WTC11 (cell line): ENCODE results near the gene CLN3. TPM values are rescaled to one million over a fixed set of nuclear protein-coding genes. Genes with fewer than 3 reads are reported as not detected.

Source experiments
- ATAC-seq: fragments of 200-7000 bp; cut with Tn5 transposase; 2 replicates; pipeline ENCODE4 v1.10.0; 2021; ENCODE audit warnings: mild to moderate bottlenecking, moderate library complexity
- CTCF ChIA-PET: fragments of 300-600 bp; sonication (Branson Sonifier 250); formaldehyde crosslinking; loops from one replicate; lab custom pipeline; 2021; ENCODE audit warnings: antibody characterized with exemption; lab: Charles Lee
- POLR2A ChIA-PET: fragments of 350-600 bp; sonication (Branson Sonifier 250); formaldehyde crosslinking; loops from one replicate; lab custom pipeline; 2021; ENCODE audit warnings: antibody characterized with exemption; lab: Charles Lee
- DNase-seq: peaks from one replicate; pipeline ENCODE4 v3.0.0; 2021; ENCODE audit warnings: low spot score
- H3K27ac Mint-ChIP-seq: 2 replicates; pipeline ENCODE4 v1.8.0; 2021; ENCODE audit warnings: mixed read lengths
- H3K27me3 Mint-ChIP-seq: 2 replicates; pipeline ENCODE4 v1.8.0; 2021; ENCODE audit warnings: low read depth, mild to moderate bottlenecking, moderate library complexity, mixed read lengths
- H3K36me3 Mint-ChIP-seq: 2 replicates; pipeline ENCODE4 v1.8.0; 2021; ENCODE audit warnings: mixed read lengths
- H3K4me1 Mint-ChIP-seq: 2 replicates; pipeline ENCODE4 v1.8.0; 2022; ENCODE audit warnings: mixed read lengths
- H3K4me3 Mint-ChIP-seq: 2 replicates; pipeline ENCODE4 v1.8.0; 2021; ENCODE audit warnings: mild to moderate bottlenecking, moderate library complexity, mixed read lengths
- H3K9me3 Mint-ChIP-seq: 2 replicates; pipeline ENCODE4 v1.8.0; 2021; ENCODE audit warnings: mixed read lengths
- CBFB ChIP-seq: sonication (generic); formaldehyde crosslinking; IDR thresholded peaks from 2 replicates; pipeline ENCODE4 v1.8.1; 2022; ENCODE audit warnings: mild to moderate bottlenecking, low read depth, missing genetic modification reagents
- CREB1 ChIP-seq: sonication (generic); formaldehyde crosslinking; IDR thresholded peaks from 2 replicates; pipeline ENCODE4 v1.8.0; 2023; ENCODE audit warnings: mild to moderate bottlenecking, missing genetic modification reagents
- ESRRA ChIP-seq: sonication (generic); formaldehyde crosslinking; IDR thresholded peaks from 2 replicates; pipeline ENCODE4 v1.8.1; 2022; ENCODE audit warnings: mild to moderate bottlenecking, missing genetic modification reagents, borderline replicate concordance
- ETV6 ChIP-seq: sonication (generic); formaldehyde crosslinking; IDR thresholded peaks from 2 replicates; pipeline ENCODE4 v1.8.1; 2022; ENCODE audit warnings: mild to moderate bottlenecking, missing genetic modification reagents
- HMGA2 ChIP-seq: fragments of 250-450 bp; sonication (Bioruptor Pico); IDR thresholded peaks from 2 replicates; pipeline ENCODE4 v1.4.0; 2021; ENCODE audit warnings: mild to moderate bottlenecking, moderate library complexity
- MXD4 ChIP-seq: fragments of 250-450 bp; sonication (Bioruptor Pico); IDR thresholded peaks from 2 replicates; pipeline ENCODE4 v1.8.0; 2021; ENCODE audit warnings: mild to moderate bottlenecking, moderate library complexity, borderline replicate concordance
- NFATC4 ChIP-seq: fragments of 250-450 bp; sonication (Bioruptor Pico); IDR thresholded peaks from 2 replicates; pipeline ENCODE4 v1.9.0; 2021; ENCODE audit warnings: mild to moderate bottlenecking
- NFE2L1 ChIP-seq: sonication (generic); formaldehyde crosslinking; IDR thresholded peaks from 2 replicates; pipeline ENCODE4 v1.8.1; 2023; ENCODE audit warnings: missing genetic modification reagents
- RELA ChIP-seq: sonication (generic); formaldehyde crosslinking; IDR thresholded peaks from 2 replicates; pipeline ENCODE4 v1.8.1; 2022; ENCODE audit warnings: missing genetic modification reagents, mild to moderate bottlenecking, borderline replicate concordance
- RORB ChIP-seq: fragments of 250-450 bp; sonication (Bioruptor Pico); IDR thresholded peaks from 2 replicates; pipeline ENCODE4 v1.9.0; 2021; ENCODE audit warnings: mild to moderate bottlenecking
- ZNF138 ChIP-seq: sonication (generic); formaldehyde crosslinking; conservative IDR thresholded peaks from 2 replicates; pipeline ENCODE4 v1.8.1; 2022; ENCODE audit warnings: mild to moderate bottlenecking, moderate library complexity, missing genetic modification reagents
- ZNF232 ChIP-seq: sonication (generic); formaldehyde crosslinking; IDR thresholded peaks from 2 replicates; pipeline ENCODE4 v1.8.0; 2022; ENCODE audit warnings: mild to moderate bottlenecking, missing genetic modification reagents
- ZNF317 ChIP-seq: sonication (generic); formaldehyde crosslinking; IDR thresholded peaks from 2 replicates; pipeline ENCODE4 v1.8.1; 2023; ENCODE audit warnings: low read depth, mild to moderate bottlenecking, moderate library complexity, missing genetic modification reagents, borderline replicate concordance
- ZNF416 ChIP-seq: fragments of 250-450 bp; sonication (Bioruptor Pico); IDR thresholded peaks from 2 replicates; pipeline ENCODE4 v1.9.0; 2021; ENCODE audit warnings: mild to moderate bottlenecking, inconsistent platforms
- total RNA-seq: library from RNA; stranded (reverse); gene quantifications from 3 replicates; pipeline ENCODE4 v1.2.3, GENCODE V29; 2021
- TF ChIP-seq, protein P1 (sequence below): fragments of 200-600 bp; IDR thresholded peaks from 2 replicates; pipeline ENCODE4 v1.8.0; 2022; ENCODE audit warnings: antibody characterized with exemption
- TF ChIP-seq, protein P2 (sequence below): sonication (generic); formaldehyde crosslinking; IDR thresholded peaks from 2 replicates; pipeline ENCODE4 v1.8.1; 2023; ENCODE audit warnings: mild to moderate bottlenecking, missing genetic modification reagents
- TF ChIP-seq, protein P3 (sequence below): fragments of 250-450 bp; sonication (Bioruptor Pico); IDR thresholded peaks from 2 replicates; pipeline ENCODE4 v1.9.0; 2021; ENCODE audit warnings: mild to moderate bottlenecking, borderline replicate concordance
- TF ChIP-seq, protein P4 (sequence below): sonication (generic); formaldehyde crosslinking; IDR thresholded peaks from 2 replicates; pipeline ENCODE4 v1.8.1; 2023; ENCODE audit warnings: mild to moderate bottlenecking, missing genetic modification reagents, borderline replicate concordance
- TF ChIP-seq, protein P5 (sequence below): sonication (generic); formaldehyde crosslinking; IDR thresholded peaks from 2 replicates; pipeline ENCODE4 v1.8.0; 2022; ENCODE audit warnings: mild to moderate bottlenecking, missing genetic modification reagents

Gene CLN3
- total RNA-seq, 1 experiment from 2014 or later: 23.9 TPM

DNA sequence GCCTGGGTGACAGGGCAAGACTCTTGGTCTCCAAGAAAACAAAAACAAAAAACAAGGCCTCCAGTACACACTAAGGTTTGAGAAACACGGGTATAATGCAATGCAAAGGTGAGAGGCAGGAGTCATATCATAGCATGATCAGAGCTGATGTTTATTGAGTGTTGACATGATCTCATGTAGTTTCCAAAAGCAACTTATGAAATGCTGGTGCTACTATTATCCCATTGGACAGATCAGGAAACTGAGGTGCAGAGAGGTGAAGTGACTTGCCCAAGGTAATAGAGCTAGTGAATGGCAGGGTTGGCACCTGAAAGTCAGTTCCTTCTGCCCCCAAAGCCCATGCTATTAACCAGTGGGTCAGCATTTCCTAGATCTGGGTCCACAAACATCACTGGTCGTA, 16.7 kb downstream of the CLN3 start (continued):
- TF ChIP-seq, protein P1, sequence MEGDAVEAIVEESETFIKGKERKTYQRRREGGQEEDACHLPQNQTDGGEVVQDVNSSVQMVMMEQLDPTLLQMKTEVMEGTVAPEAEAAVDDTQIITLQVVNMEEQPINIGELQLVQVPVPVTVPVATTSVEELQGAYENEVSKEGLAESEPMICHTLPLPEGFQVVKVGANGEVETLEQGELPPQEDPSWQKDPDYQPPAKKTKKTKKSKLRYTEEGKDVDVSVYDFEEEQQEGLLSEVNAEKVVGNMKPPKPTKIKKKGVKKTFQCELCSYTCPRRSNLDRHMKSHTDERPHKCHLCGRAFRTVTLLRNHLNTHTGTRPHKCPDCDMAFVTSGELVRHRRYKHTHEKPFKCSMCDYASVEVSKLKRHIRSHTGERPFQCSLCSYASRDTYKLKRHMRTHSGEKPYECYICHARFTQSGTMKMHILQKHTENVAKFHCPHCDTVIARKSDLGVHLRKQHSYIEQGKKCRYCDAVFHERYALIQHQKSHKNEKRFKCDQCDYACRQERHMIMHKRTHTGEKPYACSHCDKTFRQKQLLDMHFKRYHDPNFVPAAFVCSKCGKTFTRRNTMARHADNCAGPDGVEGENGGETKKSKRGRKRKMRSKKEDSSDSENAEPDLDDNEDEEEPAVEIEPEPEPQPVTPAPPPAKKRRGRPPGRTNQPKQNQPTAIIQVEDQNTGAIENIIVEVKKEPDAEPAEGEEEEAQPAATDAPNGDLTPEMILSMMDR: no peak
- TF ChIP-seq ZNF232 (CRISPR knock-in tag): no peak
- TF ChIP-seq, protein P2, sequence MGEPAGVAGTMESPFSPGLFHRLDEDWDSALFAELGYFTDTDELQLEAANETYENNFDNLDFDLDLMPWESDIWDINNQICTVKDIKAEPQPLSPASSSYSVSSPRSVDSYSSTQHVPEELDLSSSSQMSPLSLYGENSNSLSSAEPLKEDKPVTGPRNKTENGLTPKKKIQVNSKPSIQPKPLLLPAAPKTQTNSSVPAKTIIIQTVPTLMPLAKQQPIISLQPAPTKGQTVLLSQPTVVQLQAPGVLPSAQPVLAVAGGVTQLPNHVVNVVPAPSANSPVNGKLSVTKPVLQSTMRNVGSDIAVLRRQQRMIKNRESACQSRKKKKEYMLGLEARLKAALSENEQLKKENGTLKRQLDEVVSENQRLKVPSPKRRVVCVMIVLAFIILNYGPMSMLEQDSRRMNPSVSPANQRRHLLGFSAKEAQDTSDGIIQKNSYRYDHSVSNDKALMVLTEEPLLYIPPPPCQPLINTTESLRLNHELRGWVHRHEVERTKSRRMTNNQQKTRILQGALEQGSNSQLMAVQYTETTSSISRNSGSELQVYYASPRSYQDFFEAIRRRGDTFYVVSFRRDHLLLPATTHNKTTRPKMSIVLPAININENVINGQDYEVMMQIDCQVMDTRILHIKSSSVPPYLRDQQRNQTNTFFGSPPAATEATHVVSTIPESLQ: no peak

DNA sequence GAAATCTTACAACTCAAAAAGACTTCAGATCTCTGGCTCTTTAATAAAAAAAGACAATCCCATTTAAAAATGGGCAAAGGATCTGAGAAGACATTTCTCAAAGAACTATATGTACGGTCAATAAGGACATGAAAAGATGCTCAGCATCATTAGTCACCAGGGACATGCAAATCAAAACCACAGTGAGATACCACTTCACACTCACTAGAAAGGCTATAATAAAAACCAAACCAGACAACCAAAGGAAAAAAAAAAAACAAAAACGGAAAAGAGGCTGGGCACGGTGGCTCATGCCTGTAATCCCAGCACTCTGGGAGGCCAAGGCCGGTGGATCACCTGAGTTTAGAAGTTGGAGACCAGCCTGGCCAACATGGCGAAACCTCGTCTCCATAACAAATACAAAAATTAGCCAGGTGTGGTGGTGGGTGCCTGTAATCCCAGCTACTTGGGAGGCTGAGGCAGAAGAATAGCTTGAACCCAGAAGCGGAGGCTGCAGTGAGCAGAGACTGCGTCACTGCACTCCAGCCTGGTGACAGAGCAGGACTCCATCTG, 18.1 kb downstream of the CLN3 start:
- no peaks in the 10 kb centered on the region for H3K27me3 Mint-ChIP-seq
- H3K4me3 Mint-ChIP-seq: no peak overlapping the region
- H3K4me1 Mint-ChIP-seq: no peaks in the 10 kb centered on the region
- POLR2A ChIA-PET: no interaction called here
- ATAC-seq (no peak), DNase-seq (no peak)
- H3K9me3 Mint-ChIP-seq: no peaks in the 10 kb centered on the region
- H3K27ac Mint-ChIP-seq: no peak overlapping the region
- CTCF ChIA-PET: no interaction called here
- H3K36me3 Mint-ChIP-seq: peaks cover 4% of the 10 kb centered on the region
- TF ChIP-seq ESRRA (CRISPR knock-in tag) (no peak), HMGA2 (CRISPR knock-in tag) (no peak), NFE2L1 (CRISPR knock-in tag) (no peak), NFATC4 (CRISPR knock-in tag) (no peak), CBFB (CRISPR knock-in tag) (no peak), RELA (CRISPR knock-in tag) (no peak), ZNF416 (CRISPR knock-in tag) (no peak), RORB (CRISPR knock-in tag) (no peak), MXD4 (CRISPR knock-in tag) (no peak), CREB1 (CRISPR knock-in tag) (no peak), ETV6 (CRISPR knock-in tag) (no peak), ZNF138 (CRISPR knock-in tag) (no peak), ZNF317 (CRISPR knock-in tag) (no peak)
- TF ChIP-seq, protein P3, sequence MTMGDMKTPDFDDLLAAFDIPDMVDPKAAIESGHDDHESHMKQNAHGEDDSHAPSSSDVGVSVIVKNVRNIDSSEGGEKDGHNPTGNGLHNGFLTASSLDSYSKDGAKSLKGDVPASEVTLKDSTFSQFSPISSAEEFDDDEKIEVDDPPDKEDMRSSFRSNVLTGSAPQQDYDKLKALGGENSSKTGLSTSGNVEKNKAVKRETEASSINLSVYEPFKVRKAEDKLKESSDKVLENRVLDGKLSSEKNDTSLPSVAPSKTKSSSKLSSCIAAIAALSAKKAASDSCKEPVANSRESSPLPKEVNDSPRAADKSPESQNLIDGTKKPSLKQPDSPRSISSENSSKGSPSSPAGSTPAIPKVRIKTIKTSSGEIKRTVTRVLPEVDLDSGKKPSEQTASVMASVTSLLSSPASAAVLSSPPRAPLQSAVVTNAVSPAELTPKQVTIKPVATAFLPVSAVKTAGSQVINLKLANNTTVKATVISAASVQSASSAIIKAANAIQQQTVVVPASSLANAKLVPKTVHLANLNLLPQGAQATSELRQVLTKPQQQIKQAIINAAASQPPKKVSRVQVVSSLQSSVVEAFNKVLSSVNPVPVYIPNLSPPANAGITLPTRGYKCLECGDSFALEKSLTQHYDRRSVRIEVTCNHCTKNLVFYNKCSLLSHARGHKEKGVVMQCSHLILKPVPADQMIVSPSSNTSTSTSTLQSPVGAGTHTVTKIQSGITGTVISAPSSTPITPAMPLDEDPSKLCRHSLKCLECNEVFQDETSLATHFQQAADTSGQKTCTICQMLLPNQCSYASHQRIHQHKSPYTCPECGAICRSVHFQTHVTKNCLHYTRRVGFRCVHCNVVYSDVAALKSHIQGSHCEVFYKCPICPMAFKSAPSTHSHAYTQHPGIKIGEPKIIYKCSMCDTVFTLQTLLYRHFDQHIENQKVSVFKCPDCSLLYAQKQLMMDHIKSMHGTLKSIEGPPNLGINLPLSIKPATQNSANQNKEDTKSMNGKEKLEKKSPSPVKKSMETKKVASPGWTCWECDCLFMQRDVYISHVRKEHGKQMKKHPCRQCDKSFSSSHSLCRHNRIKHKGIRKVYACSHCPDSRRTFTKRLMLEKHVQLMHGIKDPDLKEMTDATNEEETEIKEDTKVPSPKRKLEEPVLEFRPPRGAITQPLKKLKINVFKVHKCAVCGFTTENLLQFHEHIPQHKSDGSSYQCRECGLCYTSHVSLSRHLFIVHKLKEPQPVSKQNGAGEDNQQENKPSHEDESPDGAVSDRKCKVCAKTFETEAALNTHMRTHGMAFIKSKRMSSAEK (CRISPR knock-in tag): no peak
- TF ChIP-seq, protein P2: no peak
- TF ChIP-seq, protein P4, sequence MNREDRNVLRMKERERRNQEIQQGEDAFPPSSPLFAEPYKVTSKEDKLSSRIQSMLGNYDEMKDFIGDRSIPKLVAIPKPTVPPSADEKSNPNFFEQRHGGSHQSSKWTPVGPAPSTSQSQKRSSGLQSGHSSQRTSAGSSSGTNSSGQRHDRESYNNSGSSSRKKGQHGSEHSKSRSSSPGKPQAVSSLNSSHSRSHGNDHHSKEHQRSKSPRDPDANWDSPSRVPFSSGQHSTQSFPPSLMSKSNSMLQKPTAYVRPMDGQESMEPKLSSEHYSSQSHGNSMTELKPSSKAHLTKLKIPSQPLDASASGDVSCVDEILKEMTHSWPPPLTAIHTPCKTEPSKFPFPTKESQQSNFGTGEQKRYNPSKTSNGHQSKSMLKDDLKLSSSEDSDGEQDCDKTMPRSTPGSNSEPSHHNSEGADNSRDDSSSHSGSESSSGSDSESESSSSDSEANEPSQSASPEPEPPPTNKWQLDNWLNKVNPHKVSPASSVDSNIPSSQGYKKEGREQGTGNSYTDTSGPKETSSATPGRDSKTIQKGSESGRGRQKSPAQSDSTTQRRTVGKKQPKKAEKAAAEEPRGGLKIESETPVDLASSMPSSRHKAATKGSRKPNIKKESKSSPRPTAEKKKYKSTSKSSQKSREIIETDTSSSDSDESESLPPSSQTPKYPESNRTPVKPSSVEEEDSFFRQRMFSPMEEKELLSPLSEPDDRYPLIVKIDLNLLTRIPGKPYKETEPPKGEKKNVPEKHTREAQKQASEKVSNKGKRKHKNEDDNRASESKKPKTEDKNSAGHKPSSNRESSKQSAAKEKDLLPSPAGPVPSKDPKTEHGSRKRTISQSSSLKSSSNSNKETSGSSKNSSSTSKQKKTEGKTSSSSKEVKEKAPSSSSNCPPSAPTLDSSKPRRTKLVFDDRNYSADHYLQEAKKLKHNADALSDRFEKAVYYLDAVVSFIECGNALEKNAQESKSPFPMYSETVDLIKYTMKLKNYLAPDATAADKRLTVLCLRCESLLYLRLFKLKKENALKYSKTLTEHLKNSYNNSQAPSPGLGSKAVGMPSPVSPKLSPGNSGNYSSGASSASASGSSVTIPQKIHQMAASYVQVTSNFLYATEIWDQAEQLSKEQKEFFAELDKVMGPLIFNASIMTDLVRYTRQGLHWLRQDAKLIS (CRISPR knock-in tag): no peak
- TF ChIP-seq, protein P5, sequence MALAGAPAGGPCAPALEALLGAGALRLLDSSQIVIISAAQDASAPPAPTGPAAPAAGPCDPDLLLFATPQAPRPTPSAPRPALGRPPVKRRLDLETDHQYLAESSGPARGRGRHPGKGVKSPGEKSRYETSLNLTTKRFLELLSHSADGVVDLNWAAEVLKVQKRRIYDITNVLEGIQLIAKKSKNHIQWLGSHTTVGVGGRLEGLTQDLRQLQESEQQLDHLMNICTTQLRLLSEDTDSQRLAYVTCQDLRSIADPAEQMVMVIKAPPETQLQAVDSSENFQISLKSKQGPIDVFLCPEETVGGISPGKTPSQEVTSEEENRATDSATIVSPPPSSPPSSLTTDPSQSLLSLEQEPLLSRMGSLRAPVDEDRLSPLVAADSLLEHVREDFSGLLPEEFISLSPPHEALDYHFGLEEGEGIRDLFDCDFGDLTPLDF (CRISPR knock-in tag): no peak
- TF ChIP-seq, protein P1: no peak
